Measurements from ENCODE around the gene GRK2.

- no peak for TF ChIP-seq RAD21 (IDR thresholded peaks at IDR 0.05; ENCODE audit: low read depth)
- no peak for TF ChIP-seq YY1 (IDR thresholded peaks at IDR 0.05; ENCODE audit: low read depth)
- no peak for TF ChIP-seq MAX (IDR thresholded peaks at IDR 0.05)
- no peak for TF ChIP-seq TCF12 (IDR thresholded peaks at IDR 0.05; ENCODE audit: low read depth)
- no peak for TF ChIP-seq EP300 (IDR thresholded peaks at IDR 0.05; ENCODE audit: borderline replicate concordance)
- no peak for TF ChIP-seq REST (IDR thresholded peaks at IDR 0.05; ENCODE audit: low read depth)
- no peak for TF ChIP-seq TAF1 (IDR thresholded peaks at IDR 0.05; ENCODE audit: low read depth)
- TF ChIP-seq FOXM1 (IDR thresholded peaks at IDR 0.05; ENCODE audit: borderline replicate concordance, low read depth), result no peak
- TF ChIP-seq CEBPB (IDR thresholded peaks at IDR 0.05), result no peak
- no peak for TF ChIP-seq USF1 (IDR thresholded peaks at IDR 0.05)
- TF ChIP-seq EGR1 (IDR thresholded peaks at IDR 0.05), result no peak
- TF ChIP-seq NFIC (IDR thresholded peaks at IDR 0.05), result no peak
Observed at GRCh38 chr11:67273260-67273990, 7.2 kb downstream of the GRK2 start.
